Esophagus muscularis mucosa (tissue), 4 donors: ENCODE measurements around the gene PDSS1. TPM values are rescaled to one million over a fixed set of nuclear protein-coding genes. Genes with fewer than 3 reads are reported as not detected.

ENCODE experiments used
- DNase-seq: peaks from one replicate; pipeline ENCODE4 v3.0.0-alpha.2; 2017; ENCODE audit errors: extremely low spot score
- H3K27ac ChIP-seq, 4 donors: fragments of 200-600 bp; sonication (generic); replicated peaks in 1 of 4; 1 replicate in 3 of 4; 2 replicates in 1 of 4; pipeline ENCODE4 v1.5.1; 2016 to 2019; ENCODE audit warnings: mild to moderate bottlenecking in 1 of 4
- H3K27me3 ChIP-seq, 4 donors: fragments of 200-600 bp; sonication (generic); one replicate each; pipeline versions ENCODE4 v1.5.1 to v1.6.0; 2016 to 2019
- H3K36me3 ChIP-seq, 4 donors: fragments of 200-600 bp; sonication (generic); one replicate each; pipeline ENCODE4 v1.5.1; 2016 to 2019
- H3K4me1 ChIP-seq, 4 donors: fragments of 200-600 bp; sonication (generic); one replicate each; pipeline ENCODE4 v1.5.1; 2016 to 2019
- H3K4me3 ChIP-seq, 4 donors: fragments of 200-600 bp; sonication (generic); 1 replicate in 2 of 4; 2 replicates in 2 of 4; pipeline ENCODE4 v1.5.1; 2016 to 2019; ENCODE audit warnings: mild to moderate bottlenecking in 4 of 4, moderate library complexity in 1 of 4
- H3K9me3 ChIP-seq, 4 donors: fragments of 200-600 bp; sonication (generic); 1 replicate in 3 of 4; 2 replicates in 1 of 4; pipeline ENCODE4 v1.5.1; 2016 to 2019
- EP300 ChIP-seq: sonication (generic); formaldehyde crosslinking; IDR thresholded peaks from one replicate; pipeline ENCODE4 v1.6.1; 2017; ENCODE audit warnings: antibody characterized with exemption
- POLR2A ChIP-seq: fragments of 450-650 bp; IDR thresholded peaks from one replicate; pipeline ENCODE4 v1.6.1; 2017; ENCODE audit warnings: antibody characterized with exemption, moderate library complexity, mild to moderate bottlenecking, low read depth
- POLR2AphosphoS5 ChIP-seq, 2 donors: sonication (generic); formaldehyde crosslinking; IDR thresholded peaks; one replicate each; pipeline ENCODE4 v1.6.1; 2017; ENCODE audit warnings: antibody characterized with exemption in 2 of 2
- WGBS: methylation state at CpG from one replicate; pipeline ENCODE4 v1.1.5; 2018; 5-methylcytosine and 5-hydroxymethylcytosine counted together
- intact Hi-C: fragments of 100-400 bp; cut with DNase I; formaldehyde crosslinking; loops from one replicate; pipeline ENCODE4 v1.15.1; 2023
- total RNA-seq, 4 donors: library from RNA; depleted of rRNA; stranded (reverse); fragments of >200 nt; gene quantifications; one replicate each; pipeline versions ENCODE4 v1.1.0 to v1.2.1, GENCODE V29; 2016
- TF ChIP-seq, protein P1 (sequence below), 3 experiments: fragments of 200-600 bp in 2 of 3; fragments of 450-650 bp in 1 of 3; sonication (generic) in 2 of 3; IDR thresholded peaks; one replicate each; pipeline ENCODE4 v1.5.1; 2017 to 2019; ENCODE audit warnings: antibody characterized with exemption in 3 of 3, mild to moderate bottlenecking in 2 of 3, moderate library complexity in 1 of 3

Gene PDSS1
- total RNA-seq, 4 donors from 2014 or later, result 1.7 to 5.0 (median 3.3) TPM

DNA sequence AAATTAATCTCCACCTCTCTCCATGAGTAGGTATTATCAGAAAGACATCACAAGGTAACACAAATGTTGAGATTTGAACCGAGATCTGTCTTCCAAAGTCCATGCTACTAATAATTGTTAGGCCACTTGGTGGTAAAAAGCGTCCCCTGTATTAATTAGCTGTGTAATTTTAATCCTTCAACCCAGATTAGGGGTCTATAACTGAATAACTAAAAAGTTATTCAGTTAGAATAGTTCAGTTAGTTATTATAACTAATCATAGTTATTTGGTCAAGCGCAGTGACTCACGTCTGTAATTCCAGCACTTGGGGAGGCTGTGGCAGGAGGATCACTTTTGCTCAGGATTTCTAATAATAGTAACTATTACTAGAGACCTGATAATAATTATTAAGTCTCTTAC lies 5.6 kb downstream of the PDSS1 start:
- Histone ChIP-seq H3K4me1 (peaks cover 8 to 16% (median 11%) of the 10 kb centered on the region in 4 donors), H3K4me3 (no peak overlapping the region), H3K27ac (no peak overlapping the region), H3K9me3 (no peaks in the 10 kb centered on the region), H3K27me3 (no peaks in the 10 kb centered on the region), H3K36me3 (peaks cover 7 to 36% (median 31%) of the 10 kb centered on the region in 4 donors)
- TF ChIP-seq POLR2AphosphoS5 (IDR thresholded peaks at IDR 0.05) (no peak), EP300 (no peak), POLR2A (no peak)
- TF ChIP-seq, protein P1, sequence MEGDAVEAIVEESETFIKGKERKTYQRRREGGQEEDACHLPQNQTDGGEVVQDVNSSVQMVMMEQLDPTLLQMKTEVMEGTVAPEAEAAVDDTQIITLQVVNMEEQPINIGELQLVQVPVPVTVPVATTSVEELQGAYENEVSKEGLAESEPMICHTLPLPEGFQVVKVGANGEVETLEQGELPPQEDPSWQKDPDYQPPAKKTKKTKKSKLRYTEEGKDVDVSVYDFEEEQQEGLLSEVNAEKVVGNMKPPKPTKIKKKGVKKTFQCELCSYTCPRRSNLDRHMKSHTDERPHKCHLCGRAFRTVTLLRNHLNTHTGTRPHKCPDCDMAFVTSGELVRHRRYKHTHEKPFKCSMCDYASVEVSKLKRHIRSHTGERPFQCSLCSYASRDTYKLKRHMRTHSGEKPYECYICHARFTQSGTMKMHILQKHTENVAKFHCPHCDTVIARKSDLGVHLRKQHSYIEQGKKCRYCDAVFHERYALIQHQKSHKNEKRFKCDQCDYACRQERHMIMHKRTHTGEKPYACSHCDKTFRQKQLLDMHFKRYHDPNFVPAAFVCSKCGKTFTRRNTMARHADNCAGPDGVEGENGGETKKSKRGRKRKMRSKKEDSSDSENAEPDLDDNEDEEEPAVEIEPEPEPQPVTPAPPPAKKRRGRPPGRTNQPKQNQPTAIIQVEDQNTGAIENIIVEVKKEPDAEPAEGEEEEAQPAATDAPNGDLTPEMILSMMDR (IDR thresholded peaks at IDR 0.05), result no peak
- no peak for DNase-seq
- 90% methylated on average over 4 of the region's 4 CpGs for WGBS
- intact Hi-C loops, result no loop called here

DNA sequence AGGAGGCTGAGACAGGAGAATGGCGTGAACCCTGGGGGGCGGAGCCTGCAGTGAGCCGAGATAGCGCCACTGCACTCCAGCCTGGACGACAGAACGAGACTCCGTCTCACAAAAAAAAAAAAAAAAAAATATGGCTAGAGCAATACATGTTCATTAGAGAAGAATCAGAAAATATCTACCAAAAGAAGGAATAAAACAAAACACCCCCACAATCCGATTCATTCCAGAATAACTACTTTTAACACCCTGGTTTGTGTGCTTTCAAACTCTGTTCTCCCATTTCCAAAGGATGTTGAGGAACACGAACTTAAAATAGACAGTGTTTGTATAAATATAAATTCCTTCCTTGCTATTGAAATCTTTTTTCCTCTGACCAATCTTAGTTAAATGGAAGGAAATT lies 6.5 kb downstream of the PDSS1 start:
- intact Hi-C loops, result no loop called here
- WGBS, result 62% methylated on average over 3 of the region's 9 CpGs

DNA sequence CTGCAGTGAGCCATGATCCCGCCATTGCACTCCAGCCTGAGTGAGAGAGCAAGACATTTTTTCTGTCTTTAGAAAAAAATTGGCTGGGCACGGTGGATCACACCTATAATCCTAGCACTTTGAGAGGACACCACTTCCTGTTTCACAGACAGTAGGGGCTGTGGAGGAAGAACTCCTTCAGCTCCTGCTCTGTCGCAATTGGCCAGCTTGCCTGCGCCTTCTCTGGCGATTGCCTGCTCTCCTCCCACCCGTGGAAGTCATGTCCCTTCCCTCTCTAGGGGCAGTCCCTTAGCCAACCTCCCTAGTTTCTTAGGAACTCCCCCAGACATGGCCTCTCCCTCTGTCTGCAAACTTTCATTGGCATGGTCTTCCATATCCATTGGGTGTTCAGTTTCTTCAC lies 8.7 kb downstream of the PDSS1 start:
- no peak for TF ChIP-seq EP300
- TF ChIP-seq, protein P1 (IDR thresholded peaks at IDR 0.05), result no peak
- no peak for TF ChIP-seq POLR2A
- TF ChIP-seq POLR2AphosphoS5 (IDR thresholded peaks at IDR 0.05), result no peak
- Histone ChIP-seq H3K9me3 (no peaks in the 10 kb centered on the region), H3K4me3 (no peak overlapping the region), H3K27ac (no peak overlapping the region), H3K27me3 (no peaks in the 10 kb centered on the region), H3K4me1 (peaks cover 0 to 2% (median 0%) of the 10 kb centered on the region in 4 donors), H3K36me3 (peaks cover 7 to 58% (median 46%) of the 10 kb centered on the region in 4 donors)
- 90% methylated on average over 6 of the region's 6 CpGs for WGBS
- intact Hi-C loops, result no loop called here
- DNase-seq, result no peak

More for the DNA sequence above, 6.5 kb downstream of the PDSS1 start:
- H3K27ac ChIP-seq, result no peak overlapping the region
- no peak for DNase-seq
- TF ChIP-seq, protein P1 (IDR thresholded peaks at IDR 0.05), result no peak
- no peak overlapping the region for H3K4me3 ChIP-seq
- H3K4me1 ChIP-seq, result peaks cover 0 to 7% (median 2%) of the 10 kb centered on the region in 4 donors
- peaks cover 7 to 45% (median 39%) of the 10 kb centered on the region in 4 donors for H3K36me3 ChIP-seq
- H3K9me3 ChIP-seq, result no peaks in the 10 kb centered on the region
- no peaks in the 10 kb centered on the region for H3K27me3 ChIP-seq

DNA sequence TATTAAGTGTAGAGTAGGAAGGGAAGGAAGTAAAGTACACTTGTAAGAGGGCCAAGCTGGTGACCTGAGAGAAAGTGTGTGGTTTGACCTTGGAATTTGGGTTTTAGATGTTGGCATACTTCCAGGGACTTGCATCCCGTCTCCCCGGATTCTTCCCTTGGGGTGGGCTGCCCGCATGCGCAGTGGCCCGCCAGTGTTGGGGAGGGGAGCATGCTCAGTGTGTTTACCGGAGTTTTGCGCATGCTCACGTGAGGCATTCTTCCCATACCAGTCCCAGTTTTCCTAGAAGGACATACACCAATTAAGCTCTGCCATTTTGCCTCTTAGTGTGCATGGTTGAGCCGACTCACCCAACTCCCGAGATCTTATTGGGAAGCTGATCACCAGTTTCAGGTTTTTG lies 9.4 kb downstream of the PDSS1 start:
- TF ChIP-seq EP300 (no peak), POLR2AphosphoS5 (IDR thresholded peaks at IDR 0.05) (no peak), POLR2A (no peak)
- TF ChIP-seq, protein P1 (IDR thresholded peaks at IDR 0.05), result no peak
- Histone ChIP-seq H3K27ac (no peak overlapping the region), H3K9me3 (no peaks in the 10 kb centered on the region), H3K4me1 (no peaks in the 10 kb centered on the region), H3K27me3 (no peaks in the 10 kb centered on the region), H3K4me3 (no peak overlapping the region), H3K36me3 (peaks cover 7 to 64% (median 46%) of the 10 kb centered on the region in 4 donors)
- 90% methylated on average over 10 of the region's 10 CpGs for WGBS
- no peak for DNase-seq
- intact Hi-C loops, result no loop called here

DNA sequence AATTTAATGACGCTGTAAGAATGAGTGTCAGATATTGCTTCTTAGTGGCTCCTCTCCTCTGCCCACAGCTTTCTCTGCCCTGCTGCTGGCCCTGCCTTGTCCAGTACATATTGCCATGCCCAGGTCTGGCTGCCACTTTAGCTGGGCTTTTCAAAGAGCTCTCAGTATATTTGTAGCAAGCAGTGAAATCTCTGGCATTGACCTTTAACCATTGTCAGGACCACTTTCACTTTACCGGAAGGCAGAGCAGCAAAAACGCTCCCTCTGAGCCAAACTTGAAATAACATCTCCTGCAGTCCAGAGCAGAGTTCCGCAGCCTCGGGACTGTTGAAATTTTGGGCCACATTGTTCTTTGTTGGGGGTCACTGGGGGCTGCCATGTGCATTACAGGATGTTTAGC lies 13.8 kb downstream of the PDSS1 start:
- H3K4me3 ChIP-seq, result no peak overlapping the region
- H3K4me1 ChIP-seq, result no peaks in the 10 kb centered on the region
- intact Hi-C loops, result no loop called here
- H3K36me3 ChIP-seq, result peaks cover 9 to 69% (median 50%) of the 10 kb centered on the region in 4 donors
- TF ChIP-seq, protein P1 (IDR thresholded peaks at IDR 0.05), result no peak
- TF ChIP-seq POLR2AphosphoS5 (IDR thresholded peaks at IDR 0.05) (no peak), POLR2A (no peak), EP300 (no peak)
- DNase-seq, result no peak
- no peaks in the 10 kb centered on the region for H3K27me3 ChIP-seq
- 100% methylated on average over 3 of the region's 5 CpGs for WGBS
- no peaks in the 10 kb centered on the region for H3K9me3 ChIP-seq
- H3K27ac ChIP-seq, result no peak overlapping the region
